Measurements from ENCODE around the gene PRKG1.

GRCh38 chr10:51649064-51649463 lies 574.8 kb downstream of the PRKG1 start:
- TF ChIP-seq CTCF (IDR thresholded peaks at IDR 0.05) (no peak), EZH2 (IDR thresholded peaks at IDR 0.05) (no peak)
